B cell (primary cell): ENCODE results near the gene CD81. TPM values are rescaled to one million over a fixed set of nuclear protein-coding genes. Genes with fewer than 3 reads are reported as not detected.

Source experiments
- ATAC-seq: fragments of 200-7000 bp; cut with Tn5 transposase; one replicate; pipeline ENCODE4 v1.10.0; 2021; ENCODE audit warnings: low read depth, mild to moderate bottlenecking, moderate number of reproducible peaks, moderate library complexity
- CTCF ChIA-PET: fragments of 350-600 bp; sonication (Branson Sonifier 250); formaldehyde crosslinking; loops from one replicate; lab custom pipeline; 2021; ENCODE audit warnings: antibody characterized with exemption, inconsistent platforms; lab: Charles Lee
- POLR2A ChIA-PET: fragments of 350-600 bp; sonication (Branson Sonifier 250); formaldehyde crosslinking; loops from one replicate; lab custom pipeline; 2021; ENCODE audit warnings: antibody characterized with exemption; lab: Charles Lee
- DNase-seq: peaks from one replicate; pipeline ENCODE4 v3.0.0; 2013
- H2AFZ ChIP-seq: 2 replicates; pipeline ENCODE4 v1.6.1; 2012; ENCODE audit warnings: mild to moderate bottlenecking, low read depth, low read length; ENCODE audit not compliant: insufficient read depth, poor library complexity, severe bottlenecking
- H3K27ac ChIP-seq, 2 donors: 1 replicate in 1 of 2; 2 replicates in 1 of 2; pipeline ENCODE4 v1.5.1; 2012 to 2013; ENCODE audit warnings: low read length in 2 of 2, mild to moderate bottlenecking in 2 of 2, moderate library complexity in 1 of 2
- H3K27me3 ChIP-seq, 4 experiments: fragments of 200-600 bp in 1 of 4; sonication (generic) in 1 of 4; replicated peaks in 1 of 4; 1 replicate in 2 of 4; 2 replicates in 2 of 4; pipeline versions ENCODE4 v1.6.1 to v1.7.0; 2013 to 2016; ENCODE audit warnings: low read length in 3 of 4, mild to moderate bottlenecking in 2 of 4, mixed read lengths in 1 of 4, moderate library complexity in 1 of 4; ENCODE audit not compliant: insufficient read depth in 4 of 4, control insufficient read depth in 3 of 4; ENCODE audit errors: control extremely low read depth in 1 of 4
- H3K36me3 ChIP-seq, 2 experiments: replicated peaks in 1 of 2; 1 replicate in 1 of 2; 2 replicates in 1 of 2; pipeline versions ENCODE4 v1.6.1 to v1.7.1; 2013; ENCODE audit warnings: low read length in 1 of 2; ENCODE audit not compliant: insufficient read depth in 2 of 2, control insufficient read depth in 1 of 2; ENCODE audit errors: control extremely low read depth in 1 of 2, extremely low read depth in 1 of 2
- H3K4me1 ChIP-seq, 2 donors: fragments of 200-600 bp in 1 of 2; sonication (generic) in 1 of 2; 1 replicate in 1 of 2; 2 replicates in 1 of 2; pipeline versions ENCODE4 v1.5.1 to v1.6.1; 2013 to 2017; ENCODE audit warnings: low read length in 2 of 2; ENCODE audit not compliant: control insufficient read depth in 2 of 2, insufficient read depth in 2 of 2
- H3K4me2 ChIP-seq: replicated peaks from 2 replicates; pipeline ENCODE3; 2012; ENCODE audit warnings: mild to moderate bottlenecking, low read depth, low read length; ENCODE audit not compliant: poor library complexity, severe bottlenecking
- H3K4me3 ChIP-seq, 5 experiments: fragments of 200-600 bp in 1 of 5; sonication (generic) in 1 of 5; 1 replicate in 3 of 5; 2 replicates in 2 of 5; pipeline versions ENCODE4 v1.5.1 to v1.7.0; 2011 to 2016; ENCODE audit warnings: low read length in 4 of 5, mild to moderate bottlenecking in 4 of 5, low read depth in 2 of 5, control low read depth in 1 of 5, moderate library complexity in 1 of 5; ENCODE audit not compliant: insufficient read depth in 1 of 5; ENCODE audit errors: control extremely low read depth in 1 of 5, extremely low read depth in 1 of 5
- H3K79me2 ChIP-seq: fragments of 200-600 bp; sonication (generic); one replicate; pipeline ENCODE4 v1.6.0; 2016; ENCODE audit warnings: low read length; ENCODE audit not compliant: control insufficient read depth, insufficient read depth
- H3K9ac ChIP-seq: fragments of 200-600 bp; sonication (generic); 2 replicates; pipeline ENCODE4 v1.6.1; 2017; ENCODE audit warnings: mild to moderate bottlenecking, low read length, moderate library complexity
- H3K9me3 ChIP-seq, 3 donors: one replicate each; pipeline versions ENCODE4 v1.6.1 to v1.7.1; 2013; ENCODE audit warnings: low read length in 2 of 3; ENCODE audit not compliant: control insufficient read depth in 2 of 3, insufficient read depth in 1 of 3; ENCODE audit errors: control extremely low read depth in 1 of 3
- H4K20me1 ChIP-seq: 2 replicates; pipeline ENCODE4 v1.6.0; 2012; ENCODE audit warnings: mild to moderate bottlenecking, low read length; ENCODE audit not compliant: insufficient read depth, control insufficient read depth, poor library complexity, severe bottlenecking
- H3K27ac Mint-ChIP-seq: one replicate; pipeline ENCODE4 v1.8.0; 2021; ENCODE audit warnings: mixed read lengths
- H3K27me3 Mint-ChIP-seq: one replicate; pipeline ENCODE4 v1.8.0; 2021; ENCODE audit warnings: mixed read lengths
- H3K4me1 Mint-ChIP-seq: one replicate; pipeline ENCODE4 v1.8.0; 2021; ENCODE audit warnings: mixed read lengths
- H3K4me3 Mint-ChIP-seq: one replicate; pipeline ENCODE4 v1.8.0; 2021; ENCODE audit warnings: mixed read lengths
- H3K9me3 Mint-ChIP-seq: one replicate; pipeline ENCODE4 v1.8.0; 2022; ENCODE audit warnings: mixed read lengths; ENCODE audit not compliant: insufficient read depth
- CTCF ChIP-seq: fragments of 200-600 bp; IDR thresholded peaks from one replicate; pipeline ENCODE4 v1.8.0; 2022; ENCODE audit warnings: antibody characterized with exemption, mild to moderate bottlenecking
- EZH2 ChIP-seq: IDR thresholded peaks from 2 replicates; pipeline ENCODE4 v1.6.1; 2012; ENCODE audit warnings: borderline replicate concordance, low read depth, mild to moderate bottlenecking, moderate library complexity, low read length; ENCODE audit not compliant: insufficient read depth, poor library complexity, severe bottlenecking
- WGBS: methylation state at CpG from one replicate; pipeline ENCODE4 v1.1.5; 2013; ENCODE audit warnings: missing lambda C conversion rate; ENCODE audit not compliant: insufficient coverage; 5-methylcytosine and 5-hydroxymethylcytosine counted together
- intact Hi-C: fragments of 100-400 bp; cut with micrococcal nuclease; formaldehyde crosslinking; loops from one replicate; pipeline ENCODE4 v1.10.0; 2022
- polyA plus RNA-seq: library from polyadenylated mRNA; depleted of rRNA; stranded (reverse); fragments of >200 nt; gene quantifications from 2 replicates; pipeline ENCODE4 v1.2.3, GENCODE V29; 2012
- total RNA-seq, 2 donors: library from RNA; stranded (reverse); fragments of 120-200 nt in 1 of 2; gene quantifications; 1 replicate in 1 of 2; 2 replicates in 1 of 2; pipeline versions ENCODE4 v1.2.3 to v1.2.4, GENCODE V29; 2013 to 2022

Gene CD81
- total and polyA plus RNA-seq, 2 donors (not counting 1 experiment from before 2014, with no cell fraction given), result 253 to 361 TPM

GRCh38 chr11:2393111-2393868, 16.2 kb downstream of the CD81 start:
- TF ChIP-seq CTCF (no peak), EZH2 (no peak)
- no peak overlapping the region for H2AFZ ChIP-seq
- intact Hi-C loops, result no loop called here
- peak; percentile 75 for DNase-seq
- H3K9me3 ChIP-seq, result peaks cover 0 to 3% (median 0%) of the 10 kb centered on the region in 3 donors
- Mint-ChIP-seq H3K4me1 (peaks cover 67% of the 10 kb centered on the region), H3K27me3 (no peaks in the 10 kb centered on the region), H3K4me3 (peak overlapping the region; percentile 60), H3K27ac (peak overlapping the region; percentile 84), H3K9me3 (no peaks in the 10 kb centered on the region)
- peak; percentile 53 for ATAC-seq
- H3K4me3 ChIP-seq, result peak overlapping the region in 2 of 5 experiments; percentile 40
- H3K4me1 ChIP-seq, result peaks cover 76 to 80% of the 10 kb centered on the region in 2 donors
- peak overlapping the region; percentile 35 for H3K9ac ChIP-seq
- H3K27me3 ChIP-seq, result no peaks in the 10 kb centered on the region
- POLR2A ChIA-PET, result interaction anchor here (1.3 kb wide), 1 partner anchor 16 kb away, joined by 4 read pairs; the partner anchor contains the start of gene CD81
- H3K4me2 ChIP-seq, result peak overlapping the region; percentile 72
- CTCF ChIA-PET, result interaction anchor here (1.9 kb wide), 1 partner anchor 89 kb away, joined by 4 read pairs; no protein-coding TSS in a partner anchor
- H4K20me1 ChIP-seq, result peaks cover 82% of the 10 kb centered on the region
- H3K27ac ChIP-seq, result peak overlapping the region; percentile 66 to 72
- peaks cover 85% of the 10 kb centered on the region for H3K79me2 ChIP-seq
- peaks cover 0 to 55% of the 10 kb centered on the region in 2 experiments for H3K36me3 ChIP-seq
- 38% methylated on average over 21 of the region's 27 CpGs for WGBS
